Activated T-cell treated with anti-CD3 and anti-CD28 coated beads, Interleukin-2, amount 50 U/mL, for 72 hours (primary cell): ENCODE measurements around the gene DZIP1. TPM values are rescaled to one million over a fixed set of nuclear protein-coding genes. Genes with fewer than 3 reads are reported as not detected.
A peak's percentile ranks its signal among the peaks of the same experiment; 100 is the strongest.

Experiments
- ATAC-seq, 2 donors: fragments of 150-1000 bp; cut with Tn5 transposase; replicated peaks in 1 of 2; 2 replicates each; pipeline ENCODE4 v1.10.0; 2021; ENCODE audit warnings: moderate library complexity in 2 of 2, mild to moderate bottlenecking in 1 of 2
- DNase-seq, 2 donors: peaks; one replicate each; pipeline ENCODE4 v3.0.0; 2021 to 2022; ENCODE audit warnings: mixed read lengths in 1 of 2
- H3K27ac Mint-ChIP-seq: one replicate; pipeline ENCODE4 v1.8.0; 2022; ENCODE audit warnings: mild to moderate bottlenecking, moderate library complexity, mixed read lengths
- H3K27me3 Mint-ChIP-seq: one replicate; pipeline ENCODE4 v1.8.0; 2022; ENCODE audit warnings: low read depth, mixed read lengths
- H3K36me3 Mint-ChIP-seq, 2 donors: one replicate each; pipeline ENCODE4 v1.8.0; 2022; ENCODE audit warnings: mixed read lengths in 2 of 2, mild to moderate bottlenecking in 1 of 2; ENCODE audit not compliant: insufficient read depth in 2 of 2
- H3K4me1 Mint-ChIP-seq: one replicate; pipeline ENCODE4 v1.8.0; 2022; ENCODE audit warnings: low read depth, mixed read lengths
- H3K4me3 Mint-ChIP-seq, 2 donors: one replicate each; pipeline ENCODE4 v1.8.0; 2022; ENCODE audit warnings: mild to moderate bottlenecking in 2 of 2, mixed read lengths in 2 of 2, moderate library complexity in 2 of 2
- H3K9me3 Mint-ChIP-seq, 2 donors: one replicate each; pipeline ENCODE4 v1.8.0; 2022; ENCODE audit warnings: mixed read lengths in 2 of 2
- total RNA-seq, 2 donors: library from RNA; stranded (reverse); gene quantifications; one replicate each; pipeline ENCODE4 v1.2.3, GENCODE V29; 2022

The DZIP1 gene
- total RNA-seq, 2 donors from 2014 or later = 0.19 to 0.31 TPM

DNA sequence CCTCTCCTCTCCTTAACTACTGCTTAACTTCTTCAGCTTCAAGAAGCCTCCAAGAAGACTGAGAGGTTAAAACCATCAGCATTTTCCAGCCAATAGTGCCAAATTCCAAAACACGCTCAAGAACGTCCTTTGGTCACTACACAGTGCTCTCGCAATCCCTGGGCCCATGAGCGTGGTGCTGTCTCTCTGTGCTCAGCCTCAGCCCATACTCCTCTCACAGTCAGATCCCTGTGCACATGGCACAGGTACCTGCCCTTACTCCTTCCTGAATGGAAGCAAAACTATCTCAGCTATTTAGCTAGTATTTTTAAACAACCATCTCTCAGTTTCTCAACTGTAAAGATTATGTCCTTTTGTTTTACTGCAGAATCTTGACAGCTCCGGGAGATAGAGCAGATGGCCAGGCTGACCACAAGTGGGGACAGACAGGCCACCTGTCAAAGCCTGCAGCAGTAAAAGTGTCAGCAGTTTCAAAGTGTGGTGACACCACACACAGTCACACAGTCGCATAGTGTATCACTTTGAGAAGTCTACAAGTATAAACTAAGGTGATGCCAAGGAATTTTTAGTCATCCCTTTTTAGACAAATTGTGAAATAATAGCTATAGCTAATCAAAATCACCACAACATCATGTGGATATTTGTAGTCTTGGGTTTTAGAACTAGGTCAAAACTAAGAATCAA lies 35.7 kb downstream of the DZIP1 start:
- Mint-ChIP-seq H3K36me3 (no peaks in the 10 kb centered on the region), H3K4me1 (no peaks in the 10 kb centered on the region), H3K9me3 (no peaks in the 10 kb centered on the region), H3K27me3 (peaks cover 12% of the 10 kb centered on the region), H3K4me3 (no peak overlapping the region), H3K27ac (no peak overlapping the region)
- ATAC-seq = no peak
- no peak for DNase-seq

DNA sequence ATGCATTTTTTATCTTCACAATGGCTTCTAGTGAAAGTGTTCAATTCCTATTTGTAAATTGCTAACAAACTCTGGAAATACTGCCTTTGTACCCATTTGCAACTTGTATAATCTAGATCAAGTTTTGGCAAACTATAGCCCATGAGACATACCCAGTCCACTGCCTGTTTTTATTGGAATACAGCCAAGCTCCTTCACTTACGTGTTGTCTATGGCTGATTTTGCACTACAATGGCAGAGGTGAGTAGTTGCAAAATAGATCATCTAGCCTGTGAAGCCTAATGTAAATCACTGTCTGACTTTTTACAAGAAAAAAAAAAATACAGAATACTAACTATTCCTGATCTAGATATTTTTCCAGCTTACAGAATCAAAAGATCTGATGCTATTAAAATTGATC lies 37.1 kb downstream of the DZIP1 start:
- H3K36me3 Mint-ChIP-seq = no peaks in the 10 kb centered on the region
- ATAC-seq = no peak
- H3K27ac Mint-ChIP-seq = no peak overlapping the region
- DNase-seq = no peak
- no peak overlapping the region for H3K4me3 Mint-ChIP-seq
- H3K27me3 Mint-ChIP-seq = peaks cover 13% of the 10 kb centered on the region
- no peaks in the 10 kb centered on the region for H3K4me1 Mint-ChIP-seq
- no peaks in the 10 kb centered on the region for H3K9me3 Mint-ChIP-seq

DNA sequence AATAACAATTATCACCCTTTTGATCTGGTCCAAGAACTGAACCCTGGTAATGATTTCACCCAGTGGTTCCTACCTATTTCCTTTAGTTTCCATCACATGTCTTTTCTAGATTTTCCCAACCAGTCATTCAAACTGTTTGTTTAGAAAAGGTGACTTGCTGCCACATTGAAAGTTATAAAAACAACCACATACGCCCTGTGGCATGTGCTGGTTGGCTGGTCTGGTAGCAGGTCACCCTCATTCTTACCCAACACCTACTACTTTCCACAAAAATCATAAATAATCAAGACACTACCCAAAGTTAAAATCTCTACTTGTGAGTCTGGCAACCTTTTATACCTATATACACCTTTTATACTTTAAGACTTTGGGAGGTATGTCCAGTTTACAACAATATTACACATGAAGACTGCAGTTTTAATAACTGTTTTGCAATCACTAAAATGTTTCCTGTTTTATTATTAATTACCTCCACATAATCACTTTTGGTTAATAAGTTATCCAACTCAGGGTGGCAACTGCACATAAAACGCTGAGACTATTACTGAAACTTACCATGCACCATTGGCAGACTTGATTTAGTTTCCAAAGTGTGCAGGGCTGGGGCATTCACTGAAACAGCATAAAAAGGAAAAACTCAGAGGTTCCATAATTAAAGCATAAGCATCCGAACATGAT lies 38.9 kb downstream of the DZIP1 start:
- Mint-ChIP-seq H3K36me3 (no peaks in the 10 kb centered on the region), H3K27me3 (peaks cover 22% of the 10 kb centered on the region), H3K27ac (no peak overlapping the region), H3K4me1 (no peaks in the 10 kb centered on the region), H3K9me3 (no peaks in the 10 kb centered on the region), H3K4me3 (no peak overlapping the region)
- no peak for DNase-seq
- no peak for ATAC-seq

DNA sequence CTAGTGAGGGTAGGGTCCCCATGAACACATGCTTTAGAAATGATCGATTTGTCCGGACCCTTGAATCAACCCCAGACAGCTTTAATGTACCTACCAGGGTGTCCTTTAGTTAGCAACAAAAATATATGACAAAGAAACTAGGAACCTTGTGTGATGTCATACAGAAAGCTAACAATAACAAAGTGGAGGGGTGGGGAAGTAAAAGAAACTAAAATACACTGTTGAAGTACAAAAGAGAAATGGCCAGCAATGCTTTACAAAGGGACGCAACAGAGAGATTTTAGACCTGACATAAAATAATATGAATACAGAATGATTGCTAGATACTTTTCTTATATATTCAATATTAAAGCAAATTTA lies 40.0 kb downstream of the DZIP1 start:
- peaks cover 27% of the 10 kb centered on the region for H3K27me3 Mint-ChIP-seq
- ATAC-seq (no peak), DNase-seq (no peak)
- H3K4me1 Mint-ChIP-seq = no peaks in the 10 kb centered on the region
- no peak overlapping the region for H3K27ac Mint-ChIP-seq
- H3K36me3 Mint-ChIP-seq = no peaks in the 10 kb centered on the region
- no peaks in the 10 kb centered on the region for H3K9me3 Mint-ChIP-seq
- no peak overlapping the region for H3K4me3 Mint-ChIP-seq

DNA sequence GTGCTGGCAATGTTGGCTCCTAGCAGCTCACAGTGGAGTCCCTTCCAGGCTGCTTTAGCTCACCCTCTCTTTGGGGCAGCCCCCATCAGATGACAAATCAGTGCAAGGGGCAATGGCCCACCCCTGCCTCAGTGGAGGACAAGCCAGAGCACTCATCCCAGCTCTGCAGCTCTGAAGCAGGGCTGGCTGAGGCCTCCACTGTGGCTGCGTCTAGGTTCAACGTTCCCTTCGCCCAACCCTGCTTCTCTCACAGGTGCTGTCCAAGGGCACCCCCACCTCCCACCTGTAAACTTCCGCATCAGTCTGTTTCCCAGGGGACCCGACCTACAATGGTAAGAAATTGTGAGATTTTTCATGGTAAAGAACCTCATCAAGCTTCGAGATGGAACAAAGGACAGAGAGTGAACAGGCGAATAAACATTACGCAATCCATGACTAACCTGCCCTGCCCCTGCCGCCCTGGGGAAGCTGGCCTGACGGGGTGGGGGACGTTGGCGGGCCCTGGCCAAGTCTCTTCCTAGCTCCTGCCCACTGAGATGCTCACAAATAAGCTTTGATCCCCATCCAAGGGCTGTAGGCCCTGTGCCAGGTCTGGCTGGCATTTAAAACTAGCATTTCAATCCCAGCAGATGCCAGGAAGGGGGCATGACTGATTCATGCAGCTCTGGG lies 40.5 kb downstream of the DZIP1 start:
- H3K36me3 Mint-ChIP-seq = no peaks in the 10 kb centered on the region
- no peak for ATAC-seq
- H3K9me3 Mint-ChIP-seq = no peaks in the 10 kb centered on the region
- H3K27ac Mint-ChIP-seq = no peak overlapping the region
- no peak for DNase-seq
- peaks cover 27% of the 10 kb centered on the region for H3K27me3 Mint-ChIP-seq
- no peak overlapping the region for H3K4me3 Mint-ChIP-seq
- H3K4me1 Mint-ChIP-seq = no peaks in the 10 kb centered on the region

DNA sequence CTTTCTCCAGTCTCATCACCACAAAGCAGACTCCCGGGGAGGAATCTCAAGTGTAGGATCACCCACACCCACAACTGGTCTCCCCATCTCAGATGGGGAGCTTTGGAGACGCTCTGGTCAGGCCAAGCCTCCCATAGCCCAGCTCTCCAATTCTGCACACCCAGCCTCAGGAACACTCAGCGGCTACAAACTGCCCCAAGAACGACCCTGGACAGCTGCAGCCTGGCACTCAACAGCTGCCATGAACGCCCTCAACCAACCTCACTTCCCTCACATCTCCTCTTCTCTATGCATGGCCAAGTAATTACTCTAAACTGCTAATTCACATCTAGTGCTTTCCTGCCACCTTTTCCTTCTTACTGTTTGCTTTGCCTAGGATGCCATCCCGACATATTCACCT lies 42.6 kb downstream of the DZIP1 start:
- H3K27me3 Mint-ChIP-seq = peaks cover 27% of the 10 kb centered on the region

DNA sequence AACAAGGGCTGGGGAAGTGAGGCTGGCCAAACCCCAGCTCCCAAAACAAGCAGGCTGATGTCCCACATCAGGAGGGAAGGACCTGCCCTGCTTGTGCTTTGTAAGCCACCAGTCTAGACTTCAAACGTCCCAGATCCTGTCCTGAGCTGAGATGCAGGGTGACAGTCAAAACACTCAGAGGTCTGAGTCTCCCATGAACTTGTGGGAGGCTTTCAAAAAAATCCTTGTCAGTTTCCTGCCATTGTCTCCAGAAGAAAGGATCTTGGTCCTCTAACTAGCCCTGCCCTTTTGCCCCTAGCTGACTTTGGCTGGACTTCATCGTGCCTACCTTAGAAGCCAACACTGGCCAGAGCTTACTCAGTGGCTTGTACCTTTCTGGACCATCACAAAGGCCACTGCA lies 43.3 kb downstream of the DZIP1 start:
- Mint-ChIP-seq H3K4me3 (no peak overlapping the region), H3K36me3 (no peaks in the 10 kb centered on the region), H3K9me3 (no peaks in the 10 kb centered on the region), H3K27ac (no peak overlapping the region), H3K27me3 (peaks cover 28% of the 10 kb centered on the region), H3K4me1 (no peaks in the 10 kb centered on the region)
- DNase-seq = no peak
- no peak for ATAC-seq

More for the DNA sequence above, 42.6 kb downstream of the DZIP1 start:
- Mint-ChIP-seq H3K36me3 (no peaks in the 10 kb centered on the region), H3K4me3 (no peak overlapping the region), H3K4me1 (no peaks in the 10 kb centered on the region), H3K9me3 (no peaks in the 10 kb centered on the region), H3K27ac (no peak overlapping the region)
- no peak for DNase-seq
- ATAC-seq = no peak

DNA sequence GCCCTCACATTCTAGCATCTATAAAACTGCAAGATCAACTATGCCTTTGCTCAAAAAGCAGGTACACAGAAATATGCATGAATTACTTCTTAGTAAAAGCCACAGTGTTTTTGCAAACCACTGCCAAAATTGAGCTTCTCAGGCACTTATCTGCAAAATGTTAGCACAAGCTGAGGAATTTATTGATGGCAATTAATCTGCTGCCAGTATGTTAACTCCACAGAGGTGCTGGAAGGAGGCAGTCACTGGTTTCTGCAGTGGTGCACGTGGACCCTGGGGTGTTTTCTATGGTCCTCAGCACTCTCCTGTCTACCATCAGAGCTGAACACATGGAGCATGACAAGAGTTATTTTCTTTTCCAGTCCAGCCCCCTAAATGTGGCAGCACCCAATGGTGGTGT lies 47.8 kb downstream of the DZIP1 start:
- peaks cover 27% of the 10 kb centered on the region for H3K27me3 Mint-ChIP-seq
- H3K9me3 Mint-ChIP-seq = no peaks in the 10 kb centered on the region
- H3K36me3 Mint-ChIP-seq = no peaks in the 10 kb centered on the region
- H3K4me1 Mint-ChIP-seq = no peaks in the 10 kb centered on the region
- no peak overlapping the region for H3K27ac Mint-ChIP-seq
- ATAC-seq (no peak), DNase-seq (no peak)
- no peak overlapping the region for H3K4me3 Mint-ChIP-seq

DNA sequence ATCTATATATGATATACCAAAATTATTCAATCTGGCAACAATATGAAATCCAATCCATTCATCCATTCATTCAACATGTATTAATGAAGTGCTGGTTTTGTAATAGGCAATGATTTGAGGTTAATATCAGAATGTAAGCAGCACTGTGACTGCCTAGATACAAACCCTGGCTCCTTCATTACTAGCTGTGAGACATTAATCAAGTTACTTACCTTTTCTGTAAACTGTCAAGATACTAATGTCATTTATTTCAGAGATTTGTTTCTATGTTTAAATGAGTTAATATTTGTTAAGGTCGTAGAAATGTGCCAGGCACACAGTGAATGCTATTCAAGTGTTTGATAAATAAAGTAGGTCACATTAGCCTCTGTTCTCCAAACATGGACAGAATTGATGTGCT lies 51.0 kb downstream of the DZIP1 start:
- no peak for ATAC-seq
- Mint-ChIP-seq H3K4me3 (no peak overlapping the region), H3K27me3 (peaks cover 31% of the 10 kb centered on the region), H3K4me1 (no peaks in the 10 kb centered on the region), H3K36me3 (no peaks in the 10 kb centered on the region), H3K9me3 (no peaks in the 10 kb centered on the region), H3K27ac (no peak overlapping the region)
- no peak for DNase-seq

DNA sequence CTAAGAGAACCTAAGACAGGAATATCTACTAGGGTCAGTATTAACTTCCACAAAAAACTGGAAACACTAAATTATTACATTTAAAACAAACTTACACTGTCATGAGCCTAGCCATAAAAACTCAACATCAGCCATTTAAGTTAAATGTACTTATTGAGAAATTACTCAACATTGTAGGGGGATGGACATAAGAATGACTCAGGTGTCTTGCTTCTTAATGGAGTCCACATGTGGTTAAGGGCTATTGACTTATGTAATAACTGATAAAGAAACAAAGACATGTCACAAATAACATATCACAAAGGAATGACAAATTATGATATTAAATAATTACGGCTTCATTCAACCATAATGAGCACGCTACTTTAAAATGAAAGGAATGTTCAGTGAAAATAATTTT lies 55.8 kb downstream of the DZIP1 start:
- Mint-ChIP-seq H3K9me3 (no peaks in the 10 kb centered on the region), H3K27ac (no peak overlapping the region), H3K27me3 (peaks cover 20% of the 10 kb centered on the region), H3K36me3 (no peaks in the 10 kb centered on the region), H3K4me3 (no peak overlapping the region), H3K4me1 (no peaks in the 10 kb centered on the region)
- ATAC-seq = no peak
- no peak for DNase-seq

DNA sequence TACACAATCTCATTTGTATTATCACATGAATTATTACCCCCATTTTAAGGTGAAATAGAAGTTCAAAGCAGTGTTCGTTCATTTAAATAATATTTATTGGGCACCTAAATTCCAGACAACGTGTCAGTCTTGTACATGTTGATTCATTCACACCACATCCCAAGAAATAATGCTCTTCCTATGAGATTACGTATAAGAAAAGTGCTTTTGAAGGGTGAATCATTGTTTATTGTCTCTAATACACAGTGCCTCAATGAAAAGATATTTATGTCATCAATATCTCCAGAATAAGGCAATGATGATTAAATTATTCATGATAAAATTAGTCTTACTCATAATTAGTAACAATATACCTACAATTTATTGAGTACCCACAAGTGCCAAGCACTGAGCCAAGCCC lies 56.4 kb downstream of the DZIP1 start:
- H3K9me3 Mint-ChIP-seq = no peaks in the 10 kb centered on the region
- ATAC-seq (no peak), DNase-seq (no peak)
- H3K27me3 Mint-ChIP-seq = peaks cover 20% of the 10 kb centered on the region
- H3K27ac Mint-ChIP-seq = no peak overlapping the region
- no peak overlapping the region for H3K4me3 Mint-ChIP-seq
- no peaks in the 10 kb centered on the region for H3K4me1 Mint-ChIP-seq
- H3K36me3 Mint-ChIP-seq = no peaks in the 10 kb centered on the region

DNA sequence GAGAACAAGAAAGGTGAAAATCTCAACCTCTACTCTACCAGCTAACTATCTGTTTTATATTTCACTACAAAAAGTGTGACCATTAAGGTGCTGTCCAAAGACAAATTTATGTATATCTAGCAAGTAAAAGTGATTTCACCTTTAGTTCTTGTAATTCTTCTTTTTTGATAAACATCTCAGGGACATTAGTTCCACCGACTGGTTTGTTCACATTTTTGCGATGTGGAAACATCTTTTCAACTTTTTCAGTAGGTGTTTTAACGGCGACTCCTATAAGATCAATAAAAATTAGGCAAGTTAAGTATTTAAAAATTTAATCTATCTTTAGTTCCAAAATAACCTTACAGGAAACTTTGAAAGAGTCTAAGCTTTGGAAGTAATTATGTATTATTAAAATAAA lies 58.6 kb downstream of the DZIP1 start:
- H3K4me3 Mint-ChIP-seq = no peak overlapping the region
- no peak for DNase-seq
- peaks cover 15% of the 10 kb centered on the region for H3K27me3 Mint-ChIP-seq
- H3K27ac Mint-ChIP-seq = no peak overlapping the region
- no peaks in the 10 kb centered on the region for H3K36me3 Mint-ChIP-seq
- H3K9me3 Mint-ChIP-seq = no peaks in the 10 kb centered on the region
- ATAC-seq = no peak
- H3K4me1 Mint-ChIP-seq = no peaks in the 10 kb centered on the region

DNA sequence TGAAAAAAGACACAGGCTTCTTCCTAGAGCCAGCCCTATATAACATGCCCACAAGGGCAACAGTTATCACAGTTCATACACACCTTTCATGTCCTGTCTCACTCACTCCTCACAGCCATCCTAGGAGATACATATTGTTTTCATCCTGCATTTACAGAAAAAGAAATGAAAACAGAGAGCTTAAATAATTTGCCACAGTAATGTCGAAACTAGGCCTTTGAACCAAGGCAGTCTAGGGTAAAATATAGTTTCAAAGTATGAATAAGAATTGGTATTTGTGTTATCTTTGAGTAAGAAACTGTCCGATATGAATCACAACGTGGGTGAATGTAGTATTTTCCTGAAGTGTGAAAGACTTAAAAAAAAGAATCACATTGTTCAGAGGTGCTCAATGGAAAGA lies 65.2 kb downstream of the DZIP1 start:
- Mint-ChIP-seq H3K4me1 (peaks cover 6% of the 10 kb centered on the region), H3K27ac (no peak overlapping the region), H3K36me3 (no peaks in the 10 kb centered on the region), H3K27me3 (peaks cover 10% of the 10 kb centered on the region), H3K4me3 (peak overlapping the region in 1 of 2 donors; percentile 40), H3K9me3 (no peaks in the 10 kb centered on the region)
- no peak for DNase-seq
- ATAC-seq = peak; percentile 45 to 85
